Large intestine (tissue), 3 donors: ENCODE measurements around the gene TNS1. TPM values are rescaled to one million over a fixed set of nuclear protein-coding genes. Genes with fewer than 3 reads are reported as not detected.

ENCODE experiments used
- DNase-seq, 2 donors: peaks; one replicate each; pipeline versions ENCODE4 v3.0.0 to v3.0.0-alpha.2; 2013
- H3K27ac ChIP-seq: one replicate; pipeline ENCODE4 v1.5.1; 2013; ENCODE audit warnings: low read length
- H3K27me3 ChIP-seq: 2 replicates; pipeline ENCODE4 v1.6.1; 2013; ENCODE audit warnings: low read length; ENCODE audit not compliant: control insufficient read depth, insufficient read depth
- H3K36me3 ChIP-seq: 2 replicates; pipeline ENCODE4 v1.6.1; 2013; ENCODE audit warnings: low read length; ENCODE audit not compliant: control insufficient read depth, insufficient read depth
- H3K4me1 ChIP-seq: one replicate; pipeline ENCODE4 v1.6.1; 2013; ENCODE audit warnings: low read length; ENCODE audit not compliant: control insufficient read depth, insufficient read depth
- H3K4me3 ChIP-seq: one replicate; pipeline ENCODE4 v1.5.1; 2013; ENCODE audit warnings: low read length
- H3K9me3 ChIP-seq: one replicate; pipeline ENCODE4 v1.6.1; 2013; ENCODE audit warnings: mild to moderate bottlenecking, low read depth, low read length, moderate library complexity; ENCODE audit not compliant: control insufficient read depth
- WGBS: methylation state at CpG from one replicate; pipeline ENCODE4 v1.1.5; 2013; ENCODE audit warnings: low lambda C conversion rate; ENCODE audit not compliant: insufficient coverage; 5-methylcytosine and 5-hydroxymethylcytosine counted together
- polyA plus RNA-seq: library from polyadenylated mRNA; unstranded; fragments of 120-200 nt; gene quantifications from one replicate; pipeline ENCODE4 v1.2.1, GENCODE V29; 2013

TNS1 gene
- polyA plus RNA-seq, 1 donor, result 26.8 TPM

GRCh38 chr2:217808326-217808725 is 194.5 kb downstream of the TNS1 start:
- H3K27ac ChIP-seq, result no peak overlapping the region
- no CpG with 5 or more reads among the region's 3 CpGs for WGBS
- H3K4me3 ChIP-seq, result no peak overlapping the region
- H3K9me3 ChIP-seq, result no peaks in the 10 kb centered on the region
- H3K4me1 ChIP-seq, result peaks cover 11% of the 10 kb centered on the region
- peaks cover 52% of the 10 kb centered on the region for H3K36me3 ChIP-seq
- no peak for DNase-seq
- H3K27me3 ChIP-seq, result no peaks in the 10 kb centered on the region

GRCh38 chr2:217807753-217808152 is 195.0 kb downstream of the TNS1 start:
- no peak overlapping the region for H3K4me3 ChIP-seq
- H3K4me1 ChIP-seq, result peaks cover 9% of the 10 kb centered on the region
- peak in 1 of 2 donors; percentile 35 for DNase-seq
- H3K36me3 ChIP-seq, result peaks cover 54% of the 10 kb centered on the region
- H3K27me3 ChIP-seq, result no peaks in the 10 kb centered on the region
- no peak overlapping the region for H3K27ac ChIP-seq
- H3K9me3 ChIP-seq, result no peaks in the 10 kb centered on the region
- WGBS, result no CpG with 5 or more reads among the region's 5 CpGs

- peaks cover 47% of the 10 kb centered on the region for H3K36me3 ChIP-seq
Measured at GRCh38 chr2:217807025-217807424, 195.8 kb downstream of the TNS1 start.

GRCh38 chr2:217806482-217806765 is 196.4 kb downstream of the TNS1 start:
- H3K4me3 ChIP-seq, result no peak overlapping the region
- no peak overlapping the region for H3K27ac ChIP-seq
- no peaks in the 10 kb centered on the region for H3K9me3 ChIP-seq
- peaks cover 42% of the 10 kb centered on the region for H3K36me3 ChIP-seq
- no peaks in the 10 kb centered on the region for H3K27me3 ChIP-seq
- H3K4me1 ChIP-seq, result peaks cover 17% of the 10 kb centered on the region
- 100% methylated on average over 1 of the region's 3 CpGs for WGBS
- no peak for DNase-seq

More at GRCh38 chr2:217807025-217807424, 195.8 kb downstream of the TNS1 start:
- peaks cover 11% of the 10 kb centered on the region for H3K4me1 ChIP-seq
- no peak overlapping the region for H3K4me3 ChIP-seq
- H3K9me3 ChIP-seq, result no peaks in the 10 kb centered on the region
- H3K27ac ChIP-seq, result no peak overlapping the region
- no peak for DNase-seq
- no peaks in the 10 kb centered on the region for H3K27me3 ChIP-seq
- 79% methylated on average over 3 of the region's 3 CpGs for WGBS

GRCh38 chr2:217805668-217806481 is 196.9 kb downstream of the TNS1 start:
- Histone ChIP-seq H3K9me3 (no peaks in the 10 kb centered on the region), H3K4me1 (peaks cover 17% of the 10 kb centered on the region), H3K27me3 (no peaks in the 10 kb centered on the region), H3K27ac (no peak overlapping the region), H3K36me3 (peaks cover 39% of the 10 kb centered on the region), H3K4me3 (no peak overlapping the region)
- no peak for DNase-seq
- WGBS, result no CpG with 5 or more reads among the region's 8 CpGs

GRCh38 chr2:217804791-217805667 is 197.8 kb downstream of the TNS1 start:
- Histone ChIP-seq H3K9me3 (no peaks in the 10 kb centered on the region), H3K27me3 (no peaks in the 10 kb centered on the region), H3K27ac (no peak overlapping the region), H3K36me3 (peaks cover 36% of the 10 kb centered on the region), H3K4me1 (peaks cover 17% of the 10 kb centered on the region), H3K4me3 (no peak overlapping the region)
- no CpG with 5 or more reads among the region's 9 CpGs for WGBS
- peak; percentile 48 to 75 for DNase-seq

- no peaks in the 10 kb centered on the region for H3K27me3 ChIP-seq
- no peaks in the 10 kb centered on the region for H3K9me3 ChIP-seq
- DNase-seq, result no peak
- no CpG with 5 or more reads among the region's 12 CpGs for WGBS
- H3K4me3 ChIP-seq, result no peak overlapping the region
- peaks cover 17% of the 10 kb centered on the region for H3K4me1 ChIP-seq
- no peak overlapping the region for H3K27ac ChIP-seq
- H3K36me3 ChIP-seq, result peaks cover 32% of the 10 kb centered on the region
Measured at GRCh38 chr2:217804338-217804737, 198.5 kb downstream of the TNS1 start.

- Histone ChIP-seq H3K36me3 (peaks cover 28% of the 10 kb centered on the region), H3K9me3 (no peaks in the 10 kb centered on the region), H3K4me1 (peaks cover 17% of the 10 kb centered on the region), H3K4me3 (no peak overlapping the region), H3K27me3 (no peaks in the 10 kb centered on the region), H3K27ac (no peak overlapping the region)
- DNase-seq, result no peak
- WGBS, result no CpG with 5 or more reads among the region's 3 CpGs
Measured at GRCh38 chr2:217803653-217803960, 199.2 kb downstream of the TNS1 start.

GRCh38 chr2:217802876-217803652 is 199.7 kb downstream of the TNS1 start:
- H3K9me3 ChIP-seq, result no peaks in the 10 kb centered on the region
- H3K36me3 ChIP-seq, result peaks cover 24% of the 10 kb centered on the region
- no CpG with 5 or more reads among the region's 7 CpGs for WGBS
- H3K27ac ChIP-seq, result no peak overlapping the region
- H3K4me3 ChIP-seq, result no peak overlapping the region
- H3K27me3 ChIP-seq, result no peaks in the 10 kb centered on the region
- peaks cover 17% of the 10 kb centered on the region for H3K4me1 ChIP-seq
- no peak for DNase-seq

GRCh38 chr2:217802266-217802665 is 200.5 kb downstream of the TNS1 start:
- no peaks in the 10 kb centered on the region for H3K27me3 ChIP-seq
- WGBS, result no CpG with 5 or more reads among the region's 4 CpGs
- no peak overlapping the region for H3K27ac ChIP-seq
- H3K4me1 ChIP-seq, result peaks cover 17% of the 10 kb centered on the region
- DNase-seq, result no peak
- H3K36me3 ChIP-seq, result peaks cover 21% of the 10 kb centered on the region
- no peak overlapping the region for H3K4me3 ChIP-seq
- no peaks in the 10 kb centered on the region for H3K9me3 ChIP-seq
